Endothelial cell of umbilical vein (primary cell): ENCODE measurements around the gene TRIM47.

Experiments
- CTCF ChIP-seq, 2 donors: IDR thresholded peaks; 1 replicate in 1 of 2; 2 replicates in 1 of 2; pipeline ENCODE4 v1.5.1; 2011; ENCODE audit warnings: low read length in 2 of 2, mild to moderate bottlenecking in 2 of 2, moderate library complexity in 2 of 2, control low read depth in 1 of 2, inconsistent platforms in 1 of 2, low read depth in 1 of 2; ENCODE audit not compliant: insufficient read depth in 1 of 2; ENCODE audit errors: extremely low read depth in 1 of 2
- EZH2 ChIP-seq: IDR thresholded peaks from 2 replicates; pipeline ENCODE4 v1.6.1; 2012; ENCODE audit warnings: borderline replicate concordance, low read depth, mild to moderate bottlenecking, moderate library complexity, low read length, inconsistent platforms; ENCODE audit not compliant: severe bottlenecking
- POLR2A ChIP-seq: IDR thresholded peaks from 2 replicates; pipeline ENCODE4 v1.6.1; 2012; ENCODE audit warnings: low read depth, mild to moderate bottlenecking, control low read depth, low read length

- TF ChIP-seq CTCF (IDR thresholded peaks at IDR 0.05; ENCODE audit: extremely low read depth in 1 of 2, insufficient read depth in 1 of 2, low read depth in 1 of 2, low read length in 2 of 2) (no peak), POLR2A (no peak), EZH2 (no peak)
Observed at GRCh38 chr17:75881678-75882454, 3.5 kb upstream of the TRIM47 start.
